Occipital lobe (tissue), 2 donors: Measurements from ENCODE around the gene NSL1. TPM values are rescaled to one million over a fixed set of nuclear protein-coding genes. Genes with fewer than 3 reads are reported as not detected.
"Not testable (repeated sequence)": the region's sequence is repeated elsewhere in the genome, so short reads cannot be mapped to it uniquely, and the experiment has no call there.

Source experiments
- DNase-seq: peaks from one replicate; lab custom pipeline; 2025; lab: John Stamatoyannopoulos, UW
- total RNA-seq: library from RNA; depleted of rRNA; stranded (reverse); fragments of >200 nt; gene quantifications from one replicate; pipeline ENCODE4 v1.2.3, GENCODE V29; 2014

NSL1 gene
- total RNA-seq, 1 donor from 2014 or later = 62.4 TPM

- no peak for DNase-seq
These were observed 39.2 kb downstream of the NSL1 start for GRCh38 chr1:212752252-212752933.

GRCh38 chr1:212749821-212750535 is 41.6 kb downstream of the NSL1 start:
- no peak for DNase-seq

- DNase-seq = no peak
These were observed 45.0 kb downstream of the NSL1 start for GRCh38 chr1:212746546-212746945.

GRCh38 chr1:212745303-212745702 is 46.3 kb downstream of the NSL1 start:
- no peak for DNase-seq

- no peak for DNase-seq
These were observed 47.6 kb downstream of the NSL1 start for GRCh38 chr1:212743901-212744475.

GRCh38 chr1:212738330-212738729 is 53.2 kb downstream of the NSL1 start:
- no peak for DNase-seq

- no peak for DNase-seq
These were observed 54.0 kb downstream of the NSL1 start for GRCh38 chr1:212737559-212737958.

- DNase-seq = no peak
These were observed 58.5 kb downstream of the NSL1 start for GRCh38 chr1:212733109-212733508.

GRCh38 chr1:212731630-212732029 is 59.9 kb downstream of the NSL1 start:
- no peak for DNase-seq

GRCh38 chr1:212728606-212729005 is 63.0 kb downstream of the NSL1 start:
- DNase-seq = no peak

- no peak for DNase-seq
These were observed 64.0 kb downstream of the NSL1 start for GRCh38 chr1:212727386-212728181.

GRCh38 chr1:212724679-212725078 is 66.9 kb downstream of the NSL1 start:
- not testable (repeated sequence) for DNase-seq

GRCh38 chr1:212722270-212722957 is 69.2 kb downstream of the NSL1 start:
- no peak for DNase-seq

- no peak for DNase-seq
These were observed 70.0 kb downstream of the NSL1 start for GRCh38 chr1:212721388-212722247.

- DNase-seq = no peak
These were observed 71.9 kb downstream of the NSL1 start for GRCh38 chr1:212719633-212720032.

- no peak for DNase-seq
These were observed 73.1 kb downstream of the NSL1 start for GRCh38 chr1:212718499-212718898.

- DNase-seq = no peak
These were observed 75.4 kb downstream of the NSL1 start for GRCh38 chr1:212716161-212716560.

GRCh38 chr1:212713465-212714136 is 78.0 kb downstream of the NSL1 start:
- DNase-seq = no peak

- no peak for DNase-seq
These were observed 78.9 kb downstream of the NSL1 start for GRCh38 chr1:212712451-212713303.
